Stomach (tissue), 4 donors: ENCODE measurements around the gene HSPH1.

Experiments
- EP300 ChIP-seq: sonication (generic); formaldehyde crosslinking; IDR thresholded peaks from one replicate; pipeline ENCODE4 v1.6.1; 2017; ENCODE audit warnings: antibody characterized with exemption
- POLR2A ChIP-seq, 4 donors: fragments of 450-650 bp; IDR thresholded peaks; one replicate each; pipeline ENCODE4 v1.6.1; 2016; ENCODE audit warnings: antibody characterized with exemption in 4 of 4, control low read depth in 2 of 4, mild to moderate bottlenecking in 1 of 4, moderate library complexity in 1 of 4
- POLR2AphosphoS5 ChIP-seq, 3 donors: sonication (generic); formaldehyde crosslinking; IDR thresholded peaks; one replicate each; pipeline ENCODE4 v1.6.1; 2016; ENCODE audit warnings: antibody characterized with exemption in 3 of 3
- TF ChIP-seq, protein P1 (sequence below), 7 experiments: fragments of 450-650 bp in 4 of 7; fragments of 200-600 bp in 3 of 7; sonication (generic) in 3 of 7; IDR thresholded peaks; one replicate each; pipeline ENCODE4 v1.5.1; 2016 to 2019; ENCODE audit warnings: antibody characterized with exemption in 7 of 7, control low read depth in 2 of 7, mild to moderate bottlenecking in 1 of 7

DNA sequence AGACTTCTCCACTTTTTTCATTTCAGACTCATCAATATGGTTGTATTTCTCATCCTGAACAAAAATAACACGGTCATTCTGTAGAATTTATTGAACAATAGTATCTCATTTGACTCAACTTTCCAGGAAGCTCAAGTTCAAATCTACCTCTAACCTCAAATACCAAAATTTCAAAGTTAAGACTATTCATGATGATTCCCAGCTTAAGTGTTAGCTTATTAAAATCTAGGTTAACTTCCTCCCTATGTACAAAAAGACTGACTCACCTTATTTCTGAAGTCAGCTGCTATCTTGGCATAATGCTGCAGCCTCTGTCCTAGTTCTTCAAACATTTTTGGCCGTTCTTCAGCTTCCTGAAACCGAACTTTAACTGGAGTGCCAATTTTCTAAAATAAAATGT, 23.2 kb downstream of the HSPH1 start:
- TF ChIP-seq POLR2AphosphoS5 (IDR thresholded peaks at IDR 0.05) (no peak), POLR2A (IDR thresholded peaks at IDR 0.05) (no peak), EP300 (no peak)
- TF ChIP-seq, protein P1, sequence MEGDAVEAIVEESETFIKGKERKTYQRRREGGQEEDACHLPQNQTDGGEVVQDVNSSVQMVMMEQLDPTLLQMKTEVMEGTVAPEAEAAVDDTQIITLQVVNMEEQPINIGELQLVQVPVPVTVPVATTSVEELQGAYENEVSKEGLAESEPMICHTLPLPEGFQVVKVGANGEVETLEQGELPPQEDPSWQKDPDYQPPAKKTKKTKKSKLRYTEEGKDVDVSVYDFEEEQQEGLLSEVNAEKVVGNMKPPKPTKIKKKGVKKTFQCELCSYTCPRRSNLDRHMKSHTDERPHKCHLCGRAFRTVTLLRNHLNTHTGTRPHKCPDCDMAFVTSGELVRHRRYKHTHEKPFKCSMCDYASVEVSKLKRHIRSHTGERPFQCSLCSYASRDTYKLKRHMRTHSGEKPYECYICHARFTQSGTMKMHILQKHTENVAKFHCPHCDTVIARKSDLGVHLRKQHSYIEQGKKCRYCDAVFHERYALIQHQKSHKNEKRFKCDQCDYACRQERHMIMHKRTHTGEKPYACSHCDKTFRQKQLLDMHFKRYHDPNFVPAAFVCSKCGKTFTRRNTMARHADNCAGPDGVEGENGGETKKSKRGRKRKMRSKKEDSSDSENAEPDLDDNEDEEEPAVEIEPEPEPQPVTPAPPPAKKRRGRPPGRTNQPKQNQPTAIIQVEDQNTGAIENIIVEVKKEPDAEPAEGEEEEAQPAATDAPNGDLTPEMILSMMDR (IDR thresholded peaks at IDR 0.05), result no peak
